Liver (tissue), 9 donors: Measurements from ENCODE around the gene STRA6. TPM values are rescaled to one million over a fixed set of nuclear protein-coding genes. Genes with fewer than 3 reads are reported as not detected.

Experiments used
- DNase-seq: peaks from one replicate; pipeline ENCODE4 v3.0.0-alpha.2; 2017; ENCODE audit warnings: low spot score
- H3K27ac ChIP-seq, 2 donors: one replicate each; pipeline ENCODE4 v1.7.0; 2013; ENCODE audit warnings: inconsistent platforms in 2 of 2, low read length in 2 of 2, control low read depth in 1 of 2, low read depth in 1 of 2, mild to moderate bottlenecking in 1 of 2
- H3K27me3 ChIP-seq, 4 donors: one replicate each; pipeline versions ENCODE4 v1.6.1 to v1.7.0; 2013; ENCODE audit warnings: low read length in 3 of 4, inconsistent platforms in 1 of 4, mild to moderate bottlenecking in 1 of 4, moderate library complexity in 1 of 4; ENCODE audit not compliant: control insufficient read depth in 4 of 4, insufficient read depth in 4 of 4
- H3K36me3 ChIP-seq, 4 donors: one replicate each; pipeline versions ENCODE4 v1.6.1 to v1.7.0; 2013; ENCODE audit warnings: low read length in 3 of 4, mild to moderate bottlenecking in 3 of 4, low read depth in 1 of 4, moderate library complexity in 1 of 4; ENCODE audit not compliant: control insufficient read depth in 4 of 4, insufficient read depth in 3 of 4
- H3K4me1 ChIP-seq, 4 donors: one replicate each; pipeline versions ENCODE4 v1.6.1 to v1.7.0; 2013; ENCODE audit warnings: low read length in 3 of 4, mild to moderate bottlenecking in 3 of 4, moderate library complexity in 1 of 4; ENCODE audit not compliant: control insufficient read depth in 4 of 4, insufficient read depth in 4 of 4
- H3K4me3 ChIP-seq, 3 donors: one replicate each; pipeline versions ENCODE4 v1.6.1 to v1.7.0; 2013; ENCODE audit warnings: low read length in 3 of 3, control low read depth in 1 of 3, low read depth in 1 of 3, mild to moderate bottlenecking in 1 of 3
- H3K9ac ChIP-seq, 2 donors: one replicate each; pipeline ENCODE4 v1.7.0; 2013; ENCODE audit warnings: low read length in 2 of 2, mild to moderate bottlenecking in 2 of 2, moderate library complexity in 2 of 2, control low read depth in 1 of 2, low read depth in 1 of 2
- H3K9me3 ChIP-seq, 4 donors: one replicate each; pipeline versions ENCODE4 v1.6.1 to v1.7.0; 2013; ENCODE audit warnings: low read length in 3 of 4; ENCODE audit not compliant: control insufficient read depth in 4 of 4
- ATF3 ChIP-seq: IDR thresholded peaks from 2 replicates; pipeline ENCODE4 v1.6.1; 2016; ENCODE audit warnings: antibody characterized with exemption
- CTCF ChIP-seq: fragments of 150-350 bp; IDR thresholded peaks from 2 replicates; pipeline ENCODE4 v1.5.1; 2017; ENCODE audit warnings: improper control_type of control experiment, low read depth, low read length; ENCODE audit not compliant: missing input control
- EGR1 ChIP-seq, 2 donors: IDR thresholded peaks; 2 replicates each; pipeline ENCODE4 v1.6.1; 2016 to 2018; ENCODE audit warnings: antibody characterized with exemption in 2 of 2, low read depth in 2 of 2
- FOXA1 ChIP-seq: IDR thresholded peaks from 2 replicates; pipeline ENCODE4 v1.6.1; 2016; ENCODE audit warnings: antibody characterized with exemption
- FOXA2 ChIP-seq: IDR thresholded peaks from 2 replicates; pipeline ENCODE4 v1.6.1; 2016; ENCODE audit warnings: antibody characterized with exemption
- GABPA ChIP-seq, 2 donors: IDR thresholded peaks in 1 of 2; conservative IDR thresholded peaks in 1 of 2; 2 replicates each; pipeline ENCODE4 v1.6.1; 2016; ENCODE audit warnings: antibody characterized with exemption in 2 of 2, mild to moderate bottlenecking in 1 of 2, moderate library complexity in 1 of 2
- HNF4G ChIP-seq: IDR thresholded peaks from 2 replicates; pipeline ENCODE4 v1.6.1; 2016; ENCODE audit warnings: antibody characterized with exemption
- JUND ChIP-seq, 2 donors: IDR thresholded peaks; 2 replicates each; pipeline ENCODE4 v1.6.1; 2016; ENCODE audit warnings: antibody characterized with exemption in 2 of 2
- NR2F2 ChIP-seq: IDR thresholded peaks from 2 replicates; pipeline ENCODE4 v1.6.1; 2016; ENCODE audit warnings: antibody characterized with exemption
- RAD21 ChIP-seq, 2 donors: IDR thresholded peaks; 2 replicates each; pipeline ENCODE4 v1.6.1; 2016; ENCODE audit warnings: antibody characterized with exemption in 2 of 2, mild to moderate bottlenecking in 2 of 2
- REST ChIP-seq: IDR thresholded peaks from 2 replicates; pipeline ENCODE4 v1.6.1; 2016; ENCODE audit warnings: antibody characterized with exemption, mild to moderate bottlenecking
- RXRA ChIP-seq, 2 donors: IDR thresholded peaks; 2 replicates each; pipeline ENCODE4 v1.6.1; 2017 to 2018; ENCODE audit warnings: antibody characterized with exemption in 2 of 2, mild to moderate bottlenecking in 1 of 2
- SP1 ChIP-seq: IDR thresholded peaks from 2 replicates; pipeline ENCODE4 v1.6.1; 2018; ENCODE audit warnings: antibody characterized with exemption, mild to moderate bottlenecking
- TAF1 ChIP-seq: conservative IDR thresholded peaks from 2 replicates; pipeline ENCODE4 v1.6.1; 2016; ENCODE audit warnings: antibody characterized with exemption, mild to moderate bottlenecking
- WGBS: extraction: QIAGEN DNeasy Blood & Tissue Kit; methylation state at CpG from one replicate; pipeline ENCODE4 v1.1.7; 2013; 5-methylcytosine and 5-hydroxymethylcytosine counted together
- polyA plus RNA-seq, 2 donors: library from polyadenylated mRNA; stranded (reverse) in 1 of 2; unstranded in 1 of 2; fragments of 200-250 nt in 1 of 2; fragments of >200 nt in 1 of 2; fragmentation: Nextera tagmentation in 1 of 2; extraction: Ambion mirVana in 1 of 2; gene quantifications; one replicate each; pipeline versions ENCODE4 v1.2.1 to v1.2.3, GENCODE V29; 2013 to 2015
- total RNA-seq, 2 donors: library from RNA; depleted of rRNA; stranded (reverse); fragments of >200 nt; gene quantifications; one replicate each; pipeline ENCODE4 v1.2.3, GENCODE V29; 2014
- TF ChIP-seq, protein P1 (sequence below): IDR thresholded peaks from 2 replicates; pipeline ENCODE4 v1.6.1; 2016; ENCODE audit warnings: antibody characterized with exemption
- TF ChIP-seq, protein P2 (sequence below): IDR thresholded peaks from 2 replicates; pipeline ENCODE4 v1.6.1; 2016; ENCODE audit warnings: antibody characterized with exemption
- donor health status: healthy.
- donor health status: healthy.
- donor health status: healthy.
- donor health status: healthy.
- donor health status: healthy.

STRA6 gene
- total and polyA plus RNA-seq, 4 donors = 3.1 TPM; not detected in 3

- H3K36me3 ChIP-seq = no peaks in the 10 kb centered on the region
- 37% methylated on average over 17 of the region's 17 CpGs for WGBS
- no peak overlapping the region for H3K27ac ChIP-seq
- H3K9ac ChIP-seq = no peak overlapping the region
- H3K4me1 ChIP-seq = no peaks in the 10 kb centered on the region
- DNase-seq = no peak
- H3K4me3 ChIP-seq = no peak overlapping the region
- H3K9me3 ChIP-seq = no peaks in the 10 kb centered on the region
- TF ChIP-seq HNF4G (no peak), SP1 (no peak), JUND (IDR thresholded peaks at IDR 0.05) (no peak), CTCF (no peak), ATF3 (no peak), FOXA1 (no peak), GABPA (IDR thresholded peaks at IDR 0.05 in 1 of 2, conservative IDR thresholded peaks at IDR 0.05 in 1 of 2) (no peak), NR2F2 (no peak), RAD21 (IDR thresholded peaks at IDR 0.05) (no peak), FOXA2 (no peak), REST (no peak), EGR1 (IDR thresholded peaks at IDR 0.05; ENCODE audit: low read depth in 2 of 2) (no peak), RXRA (IDR thresholded peaks at IDR 0.05) (no peak), TAF1 (no peak)
- TF ChIP-seq, protein P1, sequence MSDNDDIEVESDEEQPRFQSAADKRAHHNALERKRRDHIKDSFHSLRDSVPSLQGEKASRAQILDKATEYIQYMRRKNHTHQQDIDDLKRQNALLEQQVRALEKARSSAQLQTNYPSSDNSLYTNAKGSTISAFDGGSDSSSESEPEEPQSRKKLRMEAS = no peak
- TF ChIP-seq, protein P2, sequence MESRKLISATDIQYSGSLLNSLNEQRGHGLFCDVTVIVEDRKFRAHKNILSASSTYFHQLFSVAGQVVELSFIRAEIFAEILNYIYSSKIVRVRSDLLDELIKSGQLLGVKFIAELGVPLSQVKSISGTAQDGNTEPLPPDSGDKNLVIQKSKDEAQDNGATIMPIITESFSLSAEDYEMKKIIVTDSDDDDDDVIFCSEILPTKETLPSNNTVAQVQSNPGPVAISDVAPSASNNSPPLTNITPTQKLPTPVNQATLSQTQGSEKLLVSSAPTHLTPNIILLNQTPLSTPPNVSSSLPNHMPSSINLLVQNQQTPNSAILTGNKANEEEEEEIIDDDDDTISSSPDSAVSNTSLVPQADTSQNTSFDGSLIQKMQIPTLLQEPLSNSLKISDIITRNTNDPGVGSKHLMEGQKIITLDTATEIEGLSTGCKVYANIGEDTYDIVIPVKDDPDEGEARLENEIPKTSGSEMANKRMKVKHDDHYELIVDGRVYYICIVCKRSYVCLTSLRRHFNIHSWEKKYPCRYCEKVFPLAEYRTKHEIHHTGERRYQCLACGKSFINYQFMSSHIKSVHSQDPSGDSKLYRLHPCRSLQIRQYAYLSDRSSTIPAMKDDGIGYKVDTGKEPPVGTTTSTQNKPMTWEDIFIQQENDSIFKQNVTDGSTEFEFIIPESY = no peak
- peaks cover 0 to 4% (median 0%) of the 10 kb centered on the region in 4 donors for H3K27me3 ChIP-seq
These were observed 26.1 kb upstream of the STRA6 start for GRCh38 chr15:74228723-74229081.
